ENCODE data around the gene SCN1B.
"Not testable (repeated sequence)": the region's sequence is repeated elsewhere in the genome, so short reads cannot be mapped to it uniquely, and the experiment has no call there.

Gene SCN1B

DNA sequence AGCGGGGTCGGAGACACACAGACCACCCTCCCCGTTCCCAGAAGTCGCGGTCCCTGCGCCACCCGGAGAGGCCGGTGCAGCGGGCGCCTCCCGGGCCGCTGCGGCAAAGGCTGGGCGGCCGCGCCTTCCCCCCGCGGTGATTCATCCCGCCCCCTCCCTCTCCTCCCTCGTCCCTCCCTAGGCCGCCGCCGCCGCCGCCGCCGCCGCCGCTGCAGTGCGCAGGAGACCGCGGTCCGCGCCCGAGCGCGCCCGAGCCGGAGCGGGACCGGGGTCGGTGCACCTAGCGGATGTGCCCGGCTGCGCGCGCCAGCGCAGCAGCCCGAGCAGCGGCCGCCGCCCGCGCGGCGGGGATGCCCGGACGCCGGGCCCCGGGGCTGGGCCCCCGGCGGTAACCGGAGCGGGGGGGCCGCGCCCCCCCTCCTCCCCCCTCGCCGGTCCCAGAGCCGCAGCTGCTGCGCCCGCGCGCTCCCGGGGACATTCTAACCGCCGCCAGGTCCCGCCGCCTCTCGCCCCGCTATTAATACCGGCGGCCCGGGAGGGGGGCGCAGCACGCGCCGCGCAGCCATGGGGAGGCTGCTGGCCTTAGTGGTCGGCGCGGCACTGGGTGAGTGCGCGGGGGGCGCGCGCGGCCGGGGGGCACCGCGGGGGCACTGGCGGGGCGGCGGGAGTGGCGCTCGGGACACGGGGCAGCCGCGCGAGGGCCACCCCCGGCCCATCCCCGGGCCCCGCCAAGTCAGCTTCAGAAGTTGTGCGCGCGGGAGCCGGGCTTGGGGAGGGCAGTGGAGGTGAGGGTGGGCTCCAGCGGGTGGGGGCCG lies at the start of gene SCN1B:
Gene SCN1B, plus strand, starts transcription at position 214 of the 815 bp plus-strand sequence. Its CDS starts 351 bp downstream, at position 565.
- no peak for FAIRE-seq
- DNase-seq (ENCODE audit: insufficient read length, low spot score): no peak

- no peak for DNase-seq (ENCODE audit: insufficient read length, low spot score)
- FAIRE-seq: no peak
Measured at GRCh38 chr19:34982275-34982674, 48.0 kb upstream of the SCN1B start.

DNA sequence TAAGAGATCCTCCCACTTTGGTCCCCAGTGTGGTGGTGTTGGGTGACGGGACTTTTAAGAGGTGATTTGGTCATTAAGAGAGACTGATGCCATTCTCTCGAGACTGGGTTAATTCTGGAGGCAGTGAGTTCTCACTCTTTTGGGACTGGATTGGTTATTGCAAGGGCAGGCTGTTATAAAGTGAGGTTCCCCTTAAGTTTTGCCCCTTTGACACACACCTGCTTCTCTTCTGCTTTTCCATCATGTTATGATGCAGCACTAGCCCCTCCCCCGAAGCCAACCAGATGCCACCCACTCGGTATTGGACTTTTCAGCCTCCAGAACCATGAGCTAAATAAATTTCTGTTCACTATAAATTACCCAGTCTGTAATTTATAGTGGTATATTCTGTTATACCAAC lies 46.5 kb upstream of the SCN1B start:
- FAIRE-seq (no peak), DNase-seq (ENCODE audit: insufficient read length, low spot score) (no peak)

DNA sequence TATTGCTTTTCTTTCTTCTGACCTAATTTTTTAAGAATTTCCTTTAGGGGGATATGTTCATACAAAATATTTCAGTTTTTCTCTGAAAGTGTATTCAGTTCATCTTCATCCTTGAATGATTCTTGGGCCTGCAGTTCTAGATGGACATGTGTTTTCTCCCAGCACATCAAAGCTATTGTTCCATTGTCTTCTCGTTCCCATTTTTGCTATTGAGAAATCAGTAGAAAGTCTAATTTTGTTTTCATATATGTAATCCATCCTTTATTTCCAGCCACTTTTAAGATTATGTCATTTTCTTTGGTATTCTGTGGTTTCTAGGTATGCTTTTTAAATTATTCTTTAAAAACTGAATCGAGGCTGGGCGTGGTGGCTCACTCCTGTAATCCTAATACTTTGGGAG lies 46.0 kb upstream of the SCN1B start:
- DNase-seq (ENCODE audit: insufficient read length, low spot score): no peak
- no peak for FAIRE-seq

- DNase-seq (ENCODE audit: insufficient read length, low spot score) (no peak), FAIRE-seq (peak; percentile 31)
Measured at GRCh38 chr19:34985249-34986022, 44.8 kb upstream of the SCN1B start.

- no peak for FAIRE-seq
- no peak for DNase-seq (ENCODE audit: insufficient read length, low spot score)
Measured at GRCh38 chr19:34988119-34988518, 42.2 kb upstream of the SCN1B start.

DNA sequence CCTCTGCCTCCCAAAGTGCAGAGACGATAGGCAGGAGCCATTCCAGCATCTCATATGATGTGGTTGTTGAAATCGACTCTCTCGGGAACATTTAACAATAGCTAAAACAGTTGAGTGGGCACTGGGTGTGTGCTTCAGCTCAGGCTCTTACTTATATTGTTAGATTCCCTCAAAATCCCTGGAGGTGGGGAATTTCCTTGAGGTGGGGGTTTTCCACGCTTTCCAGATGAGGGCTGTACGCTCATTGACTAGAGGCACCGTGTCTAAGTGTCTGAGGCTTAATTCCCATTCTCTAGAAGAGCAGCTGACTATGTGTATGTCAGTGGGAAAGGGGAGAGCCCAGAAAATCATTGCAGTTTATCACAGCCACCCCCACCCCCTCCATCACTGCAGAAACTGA lies 41.0 kb upstream of the SCN1B start:
- FAIRE-seq (no peak), DNase-seq (ENCODE audit: insufficient read length, low spot score) (no peak)

DNA sequence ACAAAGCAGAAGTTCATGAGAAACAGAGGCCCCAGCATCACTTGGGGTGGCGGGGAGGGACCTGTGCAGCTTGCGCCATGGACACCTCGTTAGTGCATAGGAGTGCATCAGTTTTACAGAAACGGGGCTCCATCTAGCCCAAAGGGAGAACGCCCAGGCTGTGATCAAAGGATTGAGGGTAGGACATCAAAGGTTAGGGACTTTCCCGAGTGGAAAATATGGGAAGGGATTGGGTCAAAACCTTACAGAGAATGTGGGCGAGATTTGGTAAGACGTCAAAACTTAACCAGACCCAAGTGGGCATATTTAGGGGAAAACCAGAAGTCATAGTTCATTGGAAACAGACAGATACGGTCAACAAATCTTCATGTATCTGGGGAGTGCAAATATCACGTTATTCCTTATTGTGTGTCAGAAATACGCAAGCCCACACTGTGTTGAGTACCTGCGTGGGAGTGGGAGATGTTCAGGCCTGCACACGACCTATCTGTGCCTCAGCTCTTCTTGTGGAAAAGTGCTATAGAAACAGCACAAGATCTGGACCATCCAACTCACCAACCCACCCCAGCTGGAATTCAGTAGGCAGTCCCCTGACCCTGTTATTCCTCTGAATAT lies 39.6 kb upstream of the SCN1B start:
- FAIRE-seq: no peak
- DNase-seq (ENCODE audit: insufficient read length, low spot score): no peak

DNA sequence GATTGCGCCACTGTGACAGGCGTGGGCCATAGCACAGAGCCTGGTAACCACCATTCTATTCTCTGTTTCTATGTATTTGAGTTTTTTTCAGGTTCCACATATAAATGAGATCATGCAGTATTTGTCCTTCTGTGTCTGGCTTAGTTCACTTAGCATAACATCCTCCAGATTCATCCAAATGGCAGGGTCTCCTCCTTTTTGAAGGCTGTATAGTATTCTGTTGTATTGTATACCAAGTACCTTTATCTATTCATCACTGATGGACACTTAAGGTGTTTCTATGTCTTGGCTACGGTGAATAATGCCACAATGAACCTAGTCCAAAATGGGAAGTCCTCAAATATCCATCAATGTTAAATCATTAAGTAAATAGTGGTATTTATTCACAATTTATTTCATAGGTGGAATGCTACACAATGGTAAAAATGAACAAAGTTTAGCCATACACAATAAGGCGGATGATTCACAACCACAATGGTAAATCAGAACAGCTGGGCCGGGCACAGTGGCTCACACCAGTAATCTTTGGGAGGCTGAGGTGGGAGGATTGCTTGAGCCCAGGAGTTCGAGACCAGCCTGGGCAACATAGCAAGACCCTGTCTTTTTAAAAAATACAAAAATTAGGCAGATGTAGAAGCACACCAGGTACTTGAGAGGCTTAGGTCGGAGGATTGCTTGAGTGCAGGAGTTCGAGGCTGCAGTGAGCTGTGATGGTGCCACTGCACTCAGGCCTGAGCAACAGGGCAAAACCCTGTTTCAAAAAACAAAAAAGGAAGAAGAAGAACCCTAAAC lies 38.5 kb upstream of the SCN1B start:
- no peak for DNase-seq (ENCODE audit: insufficient read length, low spot score)
- no peak for FAIRE-seq

- not testable (repeated sequence) for FAIRE-seq
Measured at GRCh38 chr19:34992582-34992981, 37.7 kb upstream of the SCN1B start.

GRCh38 chr19:34994286-34994642 lies 36.0 kb upstream of the SCN1B start:
- FAIRE-seq (no peak), DNase-seq (ENCODE audit: insufficient read length, low spot score) (no peak)

More at GRCh38 chr19:34992582-34992981, 37.7 kb upstream of the SCN1B start:
- not testable (repeated sequence) for DNase-seq (ENCODE audit: insufficient read length, low spot score)

GRCh38 chr19:34994643-34995541 lies 35.4 kb upstream of the SCN1B start:
- FAIRE-seq (no peak), DNase-seq (ENCODE audit: insufficient read length, low spot score) (no peak)

DNA sequence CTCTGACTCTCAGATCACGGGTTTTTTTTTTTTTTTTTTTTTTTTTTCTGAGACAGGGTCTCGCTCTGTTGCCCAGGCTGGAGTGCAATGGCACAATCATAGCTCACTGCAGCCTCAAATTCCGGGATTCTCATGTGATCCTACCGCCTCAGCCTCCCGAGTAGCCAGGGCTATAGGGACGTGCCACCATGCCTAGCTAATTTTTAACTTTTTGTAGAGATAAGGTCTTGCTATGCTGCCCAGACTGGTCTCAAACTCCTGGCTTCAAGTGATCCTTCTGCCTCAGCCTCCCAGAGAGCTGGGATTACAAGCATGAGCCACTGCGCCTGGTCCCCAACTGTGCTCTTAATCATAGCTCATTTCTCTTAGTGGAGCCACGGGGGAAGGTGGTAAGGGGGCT lies 34.7 kb upstream of the SCN1B start:
- FAIRE-seq (no peak), DNase-seq (ENCODE audit: insufficient read length, low spot score) (no peak)

- DNase-seq (ENCODE audit: insufficient read length, low spot score) (no peak), FAIRE-seq (no peak)
Measured at GRCh38 chr19:34997071-34997617, 33.1 kb upstream of the SCN1B start.

GRCh38 chr19:34998224-34998623 lies 32.0 kb upstream of the SCN1B start:
- not testable (repeated sequence) for DNase-seq (ENCODE audit: insufficient read length, low spot score); FAIRE-seq

- FAIRE-seq: peak; percentile 14
Measured at GRCh38 chr19:34998777-34999497, 31.3 kb upstream of the SCN1B start.

DNA sequence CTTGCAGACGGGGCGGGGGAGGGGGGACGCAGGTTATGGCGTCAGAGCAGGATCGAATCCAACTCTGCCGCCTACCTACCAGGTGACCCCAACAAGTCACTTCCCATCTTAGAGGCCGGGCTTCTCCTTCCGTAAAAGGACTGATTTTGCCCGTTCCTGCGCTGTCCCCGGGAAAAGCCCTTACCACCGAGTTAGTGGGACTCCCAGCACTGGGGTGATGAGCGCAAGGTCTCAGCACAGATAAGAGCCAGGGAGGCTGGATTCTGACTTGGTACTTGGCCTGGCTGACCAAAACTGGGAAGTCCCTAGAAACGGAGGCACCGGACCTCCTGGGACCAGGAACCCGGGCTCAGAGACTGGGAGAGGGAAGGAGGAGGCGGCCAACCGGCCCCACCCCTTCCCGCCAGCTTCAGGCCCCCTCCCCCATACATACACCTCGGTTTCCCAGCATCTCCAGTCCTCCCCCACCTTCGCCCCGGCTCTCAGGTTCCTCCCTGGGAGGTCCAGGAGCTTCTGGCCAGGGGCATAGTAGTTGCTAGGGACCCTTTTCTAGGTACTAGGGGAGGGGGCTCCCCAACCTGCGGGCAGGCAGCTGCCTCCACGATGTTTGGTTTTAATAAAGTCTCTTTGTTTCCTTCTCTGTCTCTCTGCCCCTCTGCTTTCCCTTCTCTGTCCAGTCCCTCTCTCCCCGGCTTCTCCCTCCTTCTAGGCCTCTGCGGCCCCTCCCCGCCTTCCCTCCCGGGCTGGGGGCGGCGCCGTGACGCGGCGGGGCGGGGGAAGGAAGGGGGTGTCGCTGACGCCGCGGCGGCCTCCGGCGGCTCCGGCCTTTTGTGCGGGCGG lies 30.6 kb upstream of the SCN1B start, which contains the start of gene GRAMD1A:
Gene GRAMD1A, plus strand, starts transcription at position 826 of the 840 bp plus-strand sequence. CDS start 156 bp downstream, outside the sequence.
- FAIRE-seq: peak; percentile 80
- DNase-seq (ENCODE audit: insufficient read length, low spot score): peak; percentile 81

More at GRCh38 chr19:34998777-34999497, 31.3 kb upstream of the SCN1B start:
- DNase-seq (ENCODE audit: insufficient read length, low spot score): no peak

DNA sequence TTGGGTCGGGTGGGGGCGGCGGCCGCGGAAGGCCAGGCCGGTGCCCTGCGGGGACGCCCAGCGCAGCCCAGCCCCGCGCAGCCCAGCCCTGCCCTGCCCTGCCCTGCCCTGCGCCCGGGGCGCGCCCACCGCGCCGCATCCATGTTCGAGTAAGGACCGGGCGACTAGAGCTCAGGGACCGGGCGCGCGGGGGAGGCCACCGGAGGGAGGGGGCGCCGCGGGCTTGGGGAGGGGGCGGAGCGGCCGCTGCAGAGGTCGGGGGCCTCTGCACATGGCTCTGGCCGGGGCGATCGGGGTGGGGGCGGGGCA lies 30.0 kb upstream of the SCN1B start:
- no peak for FAIRE-seq
- no peak for DNase-seq (ENCODE audit: insufficient read length, low spot score)
